Measurements from ENCODE around the gene TTLL11. TPM values are rescaled to one million over a fixed set of nuclear protein-coding genes. Genes with fewer than 3 reads are reported as not detected.

Gene TTLL11
- polyA plus RNA-seq, 1 donor from 2014 or later = 8.0 TPM

DNA sequence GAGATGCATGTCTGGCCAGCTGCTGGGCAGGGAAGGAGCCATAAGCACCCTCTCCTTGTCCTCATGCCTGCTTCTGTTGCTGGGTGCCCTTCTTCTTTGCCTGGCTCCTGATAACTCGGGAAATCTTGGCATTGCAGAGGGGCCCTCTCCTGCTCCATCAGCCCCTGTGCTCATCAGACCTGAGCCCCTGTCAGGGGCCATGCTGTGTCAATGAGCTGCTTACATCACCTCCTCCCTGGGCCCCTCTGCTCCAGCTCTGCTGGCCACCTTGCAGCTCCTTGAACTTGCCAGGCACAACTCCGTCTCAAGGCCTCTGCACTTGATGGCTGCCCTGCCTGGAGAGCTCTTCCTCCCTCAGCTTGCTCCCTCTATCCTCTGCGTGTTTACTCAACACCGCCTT is 194.3 kb downstream of the TTLL11 start:
- Histone ChIP-seq H3F3A (ENCODE audit: insufficient read depth, low read length, poor library complexity, severe bottlenecking) (no peaks in the 10 kb centered on the region), H3K9me2 (ENCODE audit: insufficient read depth, low read length) (no peaks in the 10 kb centered on the region), H3K27me3 (ENCODE audit: insufficient read depth, low read depth, low read length) (no peaks in the 10 kb centered on the region), H3K9ac (ENCODE audit: low read length) (no peak overlapping the region), H4K20me1 (ENCODE audit: insufficient read depth) (no peaks in the 10 kb centered on the region), H3K4me3 (ENCODE audit: low read length) (no peak overlapping the region), H3K79me2 (replicated peaks; ENCODE audit: insufficient read depth, low read length) (no peaks in the 10 kb centered on the region), H3K4me2 (ENCODE audit: low read length) (no peak overlapping the region), H3K27ac (ENCODE audit: low read length) (no peak overlapping the region), H3K9me3 (ENCODE audit: low read length) (no peaks in the 10 kb centered on the region), H2AFZ (ENCODE audit: low read depth, low read length) (no peak overlapping the region), H3K36me3 (ENCODE audit: insufficient read depth, low read length) (no peaks in the 10 kb centered on the region)
- TF ChIP-seq RAD21 (conservative IDR thresholded peaks at IDR 0.05) (no peak), SMC3 (conservative IDR thresholded peaks at IDR 0.05; ENCODE audit: poor library complexity) (no peak), EP300 (conservative IDR thresholded peaks at IDR 0.05; ENCODE audit: poor library complexity, severe bottlenecking) (no peak), EZH2 (IDR thresholded peaks at IDR 0.05; ENCODE audit: borderline replicate concordance, insufficient read depth, low read length, poor library complexity, severe bottlenecking) (no peak), MXI1 (conservative IDR thresholded peaks at IDR 0.05; ENCODE audit: poor library complexity, severe bottlenecking) (no peak), REST (IDR thresholded peaks at IDR 0.05; ENCODE audit: borderline replicate concordance) (no peak), POLR2AphosphoS5 (IDR thresholded peaks at IDR 0.05) (no peak), TAF1 (IDR thresholded peaks at IDR 0.05; ENCODE audit: low read depth) (no peak)
- TF ChIP-seq, protein P1, sequence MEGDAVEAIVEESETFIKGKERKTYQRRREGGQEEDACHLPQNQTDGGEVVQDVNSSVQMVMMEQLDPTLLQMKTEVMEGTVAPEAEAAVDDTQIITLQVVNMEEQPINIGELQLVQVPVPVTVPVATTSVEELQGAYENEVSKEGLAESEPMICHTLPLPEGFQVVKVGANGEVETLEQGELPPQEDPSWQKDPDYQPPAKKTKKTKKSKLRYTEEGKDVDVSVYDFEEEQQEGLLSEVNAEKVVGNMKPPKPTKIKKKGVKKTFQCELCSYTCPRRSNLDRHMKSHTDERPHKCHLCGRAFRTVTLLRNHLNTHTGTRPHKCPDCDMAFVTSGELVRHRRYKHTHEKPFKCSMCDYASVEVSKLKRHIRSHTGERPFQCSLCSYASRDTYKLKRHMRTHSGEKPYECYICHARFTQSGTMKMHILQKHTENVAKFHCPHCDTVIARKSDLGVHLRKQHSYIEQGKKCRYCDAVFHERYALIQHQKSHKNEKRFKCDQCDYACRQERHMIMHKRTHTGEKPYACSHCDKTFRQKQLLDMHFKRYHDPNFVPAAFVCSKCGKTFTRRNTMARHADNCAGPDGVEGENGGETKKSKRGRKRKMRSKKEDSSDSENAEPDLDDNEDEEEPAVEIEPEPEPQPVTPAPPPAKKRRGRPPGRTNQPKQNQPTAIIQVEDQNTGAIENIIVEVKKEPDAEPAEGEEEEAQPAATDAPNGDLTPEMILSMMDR (IDR thresholded peaks at IDR 0.05; ENCODE audit: poor library complexity, severe bottlenecking) = no peak

GRCh38 chr9:121897140-121897539 is 196.0 kb downstream of the TTLL11 start:
- Histone ChIP-seq H3K9me2 (ENCODE audit: insufficient read depth, low read length) (no peaks in the 10 kb centered on the region), H3K79me2 (replicated peaks; ENCODE audit: insufficient read depth, low read length) (no peaks in the 10 kb centered on the region), H3K27me3 (ENCODE audit: insufficient read depth, low read depth, low read length) (no peaks in the 10 kb centered on the region), H3K4me2 (ENCODE audit: low read length) (no peak overlapping the region), H3F3A (ENCODE audit: insufficient read depth, low read length, poor library complexity, severe bottlenecking) (no peaks in the 10 kb centered on the region), H3K4me3 (ENCODE audit: low read length) (no peak overlapping the region), H2AFZ (ENCODE audit: low read depth, low read length) (no peak overlapping the region), H3K36me3 (ENCODE audit: insufficient read depth, low read length) (no peaks in the 10 kb centered on the region), H4K20me1 (ENCODE audit: insufficient read depth) (no peaks in the 10 kb centered on the region), H3K27ac (ENCODE audit: low read length) (no peak overlapping the region), H3K9me3 (ENCODE audit: low read length) (no peaks in the 10 kb centered on the region), H3K9ac (ENCODE audit: low read length) (no peak overlapping the region)
- TF ChIP-seq POLR2AphosphoS5 (IDR thresholded peaks at IDR 0.05) = no peak
- no peak for TF ChIP-seq RAD21 (conservative IDR thresholded peaks at IDR 0.05)
- TF ChIP-seq, protein P1 (IDR thresholded peaks at IDR 0.05; ENCODE audit: poor library complexity, severe bottlenecking) = no peak
- TF ChIP-seq EZH2 (IDR thresholded peaks at IDR 0.05; ENCODE audit: borderline replicate concordance, insufficient read depth, low read length, poor library complexity, severe bottlenecking) = no peak
- no peak for TF ChIP-seq TAF1 (IDR thresholded peaks at IDR 0.05; ENCODE audit: low read depth)
- no peak for TF ChIP-seq EP300 (conservative IDR thresholded peaks at IDR 0.05; ENCODE audit: poor library complexity, severe bottlenecking)
- TF ChIP-seq MXI1 (conservative IDR thresholded peaks at IDR 0.05; ENCODE audit: poor library complexity, severe bottlenecking) = no peak
- no peak for TF ChIP-seq SMC3 (conservative IDR thresholded peaks at IDR 0.05; ENCODE audit: poor library complexity)
- TF ChIP-seq REST (IDR thresholded peaks at IDR 0.05; ENCODE audit: borderline replicate concordance) = no peak
